ENCODE data around the gene DSTYK.
A peak's percentile ranks its signal among the peaks of the same experiment; 100 is the strongest.

The DSTYK gene

GRCh38 chr1:205211169-205211838, at the start of gene DSTYK:
DSTYK (minus strand) TSS chr1:205211702; CDS start chr1:205211535, 167 bp downstream.
- DNase-seq (ENCODE audit: low spot score) = peak; percentile 95

- DNase-seq (ENCODE audit: low spot score) = no peak
Measured at GRCh38 chr1:205259998-205260397, 48.5 kb upstream of the DSTYK start.

DNA sequence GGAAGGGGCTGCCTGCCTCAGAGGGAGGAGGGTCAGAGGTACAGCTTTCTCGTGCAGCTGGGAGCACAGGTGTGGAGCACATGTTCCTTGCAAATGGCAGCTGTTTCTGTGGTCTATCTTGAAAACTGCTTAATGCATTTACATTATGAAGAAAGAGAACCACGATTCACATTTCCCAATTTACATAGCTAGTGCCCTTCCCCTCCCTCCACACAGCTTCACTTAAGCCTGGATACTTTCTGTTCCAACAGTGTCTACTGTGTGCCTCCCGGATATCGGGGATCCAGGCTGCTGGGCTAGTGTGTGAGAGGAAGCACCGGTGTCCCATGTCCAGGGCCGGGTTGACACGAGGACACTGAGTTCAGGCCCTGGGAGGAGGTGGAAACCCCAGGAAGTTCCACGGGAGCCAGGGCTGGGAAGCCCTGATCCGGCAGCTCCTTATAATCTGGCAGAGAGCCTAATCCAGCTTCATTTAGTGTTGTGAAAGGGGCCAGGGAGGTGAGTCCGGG, 47.9 kb upstream of the DSTYK start:
- no peak for DNase-seq (ENCODE audit: low spot score)

- no peak for DNase-seq (ENCODE audit: low spot score)
Measured at GRCh38 chr1:205258719-205259118, 47.2 kb upstream of the DSTYK start.

DNA sequence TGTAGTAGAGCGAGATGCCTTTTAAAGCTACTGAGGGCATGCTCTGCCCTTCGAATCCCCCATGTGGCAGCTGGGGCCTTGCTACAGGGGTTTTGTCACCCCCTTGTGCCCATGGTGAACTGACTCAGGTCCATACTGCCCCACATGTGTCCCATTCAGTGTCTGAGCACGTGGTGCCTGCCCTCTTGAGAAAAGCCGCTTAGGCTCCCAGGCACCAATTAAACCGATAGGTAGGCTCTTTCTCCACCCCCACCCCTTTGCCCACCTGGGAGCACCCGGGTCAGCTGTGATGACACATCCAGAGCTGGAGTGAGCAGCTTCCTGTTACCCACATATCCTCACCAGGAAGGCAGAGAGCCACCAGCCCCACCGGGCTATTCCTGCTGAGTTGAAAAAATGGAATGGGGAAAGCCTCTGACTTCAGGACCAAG, 46.8 kb upstream of the DSTYK start:
- DNase-seq (ENCODE audit: low spot score) = no peak

DNA sequence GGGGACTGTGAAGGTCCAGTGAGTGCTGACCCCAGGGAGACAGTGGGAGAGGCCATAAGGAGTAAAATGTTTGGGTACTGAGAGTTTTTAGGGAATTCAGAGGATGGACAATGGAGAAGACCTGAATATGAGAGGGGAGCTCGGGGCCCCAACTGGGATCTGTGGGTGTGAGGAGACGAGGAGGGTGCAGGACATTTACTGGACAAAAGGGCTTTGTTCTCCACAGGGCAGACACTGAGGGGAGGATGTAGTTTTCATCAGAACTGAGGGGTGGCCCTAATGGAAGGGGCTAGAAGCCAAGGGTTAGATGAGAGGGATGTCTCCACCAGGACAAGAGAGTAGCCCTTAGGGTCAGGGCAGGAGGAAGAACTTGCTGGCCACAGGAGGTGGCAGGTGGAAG, 46.2 kb upstream of the DSTYK start:
- DNase-seq (ENCODE audit: low spot score) = no peak

DNA sequence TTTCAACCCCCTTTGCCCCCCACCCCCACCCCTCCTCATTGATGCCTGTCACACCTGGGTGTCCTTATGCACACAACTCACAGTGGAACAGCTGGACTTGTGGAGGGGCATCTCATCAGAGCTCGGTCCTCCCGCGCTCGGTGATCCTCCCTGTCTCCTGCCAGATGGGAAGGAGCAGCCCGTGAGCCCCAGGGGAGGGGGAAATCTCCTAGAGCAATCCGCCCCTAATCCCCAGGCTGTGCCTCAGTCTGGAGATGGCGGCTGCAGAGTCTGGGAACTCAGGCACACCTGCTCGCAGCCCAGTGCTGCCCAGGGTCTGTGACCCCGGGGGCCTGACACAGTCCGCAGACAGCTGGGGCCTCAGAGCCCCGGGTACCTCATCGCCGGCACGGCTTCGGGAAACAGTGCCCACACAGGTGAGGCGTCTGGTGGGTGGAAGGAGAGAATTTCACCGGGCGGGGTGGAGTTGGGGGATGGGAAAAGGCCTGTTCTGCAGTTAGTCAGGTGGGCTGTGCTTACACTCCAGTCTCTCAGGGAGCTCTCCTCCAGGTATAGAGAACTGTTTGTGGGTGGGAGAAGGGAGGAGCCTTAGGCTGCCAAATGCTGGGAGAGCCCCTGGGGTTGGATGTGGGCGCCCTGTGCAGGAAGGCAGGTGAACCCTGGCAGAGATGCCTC, 45.6 kb upstream of the DSTYK start:
- DNase-seq (ENCODE audit: low spot score) = no peak

DNA sequence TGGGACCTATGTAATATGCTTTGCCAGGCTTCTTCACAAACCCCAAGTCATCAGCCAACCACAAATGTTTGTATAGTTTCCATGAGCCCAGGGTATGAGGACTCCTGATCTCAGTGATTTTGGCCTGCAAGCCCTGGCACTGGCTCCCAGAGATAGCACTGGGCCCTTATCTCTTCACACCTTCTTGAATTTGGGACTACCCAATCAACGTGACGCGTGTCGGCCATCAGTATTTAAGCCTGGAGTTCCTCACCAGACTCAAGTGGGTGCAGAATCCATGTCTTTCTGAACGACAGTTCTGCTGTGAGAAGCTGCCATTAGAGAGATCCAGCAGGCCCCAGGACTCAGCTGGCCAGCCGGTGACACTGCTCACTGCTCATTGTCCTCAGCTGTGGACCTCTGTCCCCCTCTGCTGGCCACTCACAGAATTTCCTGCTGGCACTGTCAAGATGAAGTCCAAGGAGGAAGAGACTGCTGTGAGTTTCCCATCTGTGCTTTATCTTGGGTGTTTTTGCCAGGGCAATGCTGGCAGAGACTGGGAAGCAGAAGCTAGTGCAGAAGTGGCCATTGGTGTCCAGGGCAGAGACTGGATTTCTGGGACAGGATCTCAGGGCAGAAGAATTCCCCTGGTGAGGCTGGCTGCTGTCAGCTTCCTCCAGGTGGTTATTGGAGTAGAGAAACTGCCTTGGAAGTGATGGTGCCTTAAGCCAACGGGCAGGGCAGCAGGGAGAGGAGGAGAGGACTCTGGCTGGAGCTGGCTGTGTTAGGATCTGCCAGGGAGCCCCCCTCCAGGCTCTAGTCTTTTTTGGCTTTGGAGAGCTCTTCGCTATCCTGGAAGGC, 44.7 kb upstream of the DSTYK start:
- DNase-seq (ENCODE audit: low spot score) = peak; percentile 92

DNA sequence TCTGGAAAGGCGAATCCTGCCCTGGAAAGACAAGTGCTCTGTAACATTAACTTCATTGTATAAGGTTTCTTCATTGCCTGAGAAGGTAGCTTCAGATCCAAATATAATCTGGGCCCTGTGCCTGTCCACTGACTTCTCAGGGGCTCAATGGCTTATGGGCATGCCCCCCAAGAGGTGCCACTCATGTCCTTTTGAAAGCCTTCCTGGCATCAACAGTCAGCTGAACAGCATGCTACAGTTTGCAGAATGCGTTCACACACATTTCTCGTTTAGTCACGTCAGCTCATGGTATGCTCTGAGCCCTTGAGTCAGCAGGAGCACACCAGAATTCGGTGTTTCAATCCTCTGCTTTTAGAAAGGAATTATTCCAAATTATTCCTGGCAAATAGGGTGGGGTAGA, 40.1 kb upstream of the DSTYK start:
- no peak for DNase-seq (ENCODE audit: low spot score)

DNA sequence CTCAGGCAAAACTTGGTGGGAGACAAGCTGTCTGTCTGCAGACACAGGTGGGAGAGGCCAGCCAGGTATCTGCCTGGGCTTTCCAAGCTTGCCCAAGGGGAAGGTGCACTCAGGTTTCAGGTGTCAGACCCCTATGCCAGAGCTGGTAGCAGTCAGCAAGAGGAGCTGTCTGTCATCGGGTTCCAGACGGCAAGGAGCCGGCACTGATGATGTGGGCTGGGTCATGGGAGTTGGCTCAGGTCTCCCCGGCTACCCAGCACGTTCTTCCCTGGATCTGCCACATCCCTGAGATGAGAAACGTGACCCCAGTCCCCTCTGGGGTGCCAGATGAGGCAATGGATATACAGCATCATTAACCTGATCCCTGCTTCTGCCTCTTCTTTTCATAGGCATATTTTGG, 39.2 kb upstream of the DSTYK start:
- no peak for DNase-seq (ENCODE audit: low spot score)

DNA sequence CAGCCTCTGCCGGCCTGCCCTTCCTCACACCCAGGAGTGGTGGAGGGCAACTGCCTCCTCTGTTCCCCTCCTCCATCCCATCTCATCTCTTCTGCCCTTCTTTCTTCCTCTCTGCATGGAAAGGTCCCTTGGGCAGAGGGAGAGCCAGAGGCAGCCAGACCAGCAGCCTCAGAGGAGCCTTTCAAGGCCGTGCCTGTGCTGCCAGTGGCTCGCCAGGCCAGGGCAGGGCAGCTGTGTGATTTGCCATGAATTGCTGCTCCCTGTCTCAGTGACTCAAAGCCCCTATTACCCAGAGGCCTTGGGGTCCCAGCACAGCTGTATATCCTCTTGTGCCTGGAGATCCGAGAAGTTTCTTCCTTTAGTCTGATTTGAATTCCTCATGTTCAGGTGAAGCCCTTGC, 38.1 kb upstream of the DSTYK start:
- no peak for DNase-seq (ENCODE audit: low spot score)

GRCh38 chr1:205248793-205249601, 37.5 kb upstream of the DSTYK start:
- no peak for DNase-seq (ENCODE audit: low spot score)

- no peak for DNase-seq (ENCODE audit: low spot score)
Measured at GRCh38 chr1:205247130-205247921, 35.8 kb upstream of the DSTYK start.

- peak; percentile 26 for DNase-seq (ENCODE audit: low spot score)
Measured at GRCh38 chr1:205246351-205247119, 35.0 kb upstream of the DSTYK start.

DNA sequence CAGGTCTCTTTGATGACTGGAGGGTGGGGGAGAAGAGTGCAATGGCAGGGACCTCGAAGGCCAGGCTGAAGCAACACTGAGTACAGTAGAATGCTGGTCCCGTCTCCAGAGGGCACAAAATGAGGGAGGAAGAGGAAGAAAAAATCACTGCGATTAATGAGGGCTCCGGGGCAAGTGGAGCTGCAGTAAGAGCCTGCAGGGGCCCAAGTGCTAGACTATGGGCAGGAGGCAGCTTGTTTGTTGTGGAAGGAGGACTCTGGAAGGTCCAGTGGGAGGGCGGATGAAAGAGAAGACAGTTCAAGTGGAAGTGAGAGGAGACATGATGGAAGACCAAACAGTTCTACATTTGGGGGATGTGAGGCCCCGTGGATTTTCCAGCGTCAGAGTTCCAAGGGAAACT, 33.6 kb upstream of the DSTYK start:
- DNase-seq (ENCODE audit: low spot score) = peak; percentile 37

DNA sequence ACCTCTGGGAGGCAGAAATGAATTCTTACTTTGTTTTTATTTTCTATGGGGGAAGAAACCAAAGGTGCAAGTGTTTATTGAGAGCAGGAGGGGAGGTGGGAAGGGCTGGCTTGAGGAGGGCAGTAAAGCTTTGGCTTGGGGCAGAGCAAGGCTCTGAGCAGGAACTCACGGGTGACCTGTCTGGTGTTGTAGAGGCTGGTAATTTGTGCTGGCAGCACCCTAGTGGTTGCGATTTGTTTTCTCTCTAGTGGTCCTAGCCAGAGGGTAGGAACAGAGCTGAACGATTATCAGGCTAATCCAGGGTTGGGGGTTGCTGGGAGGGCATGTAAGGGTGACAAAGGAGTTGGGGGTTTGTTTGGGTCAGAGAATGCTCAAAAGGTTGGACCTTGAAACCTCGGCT, 32.9 kb upstream of the DSTYK start:
- DNase-seq (ENCODE audit: low spot score) = no peak

DNA sequence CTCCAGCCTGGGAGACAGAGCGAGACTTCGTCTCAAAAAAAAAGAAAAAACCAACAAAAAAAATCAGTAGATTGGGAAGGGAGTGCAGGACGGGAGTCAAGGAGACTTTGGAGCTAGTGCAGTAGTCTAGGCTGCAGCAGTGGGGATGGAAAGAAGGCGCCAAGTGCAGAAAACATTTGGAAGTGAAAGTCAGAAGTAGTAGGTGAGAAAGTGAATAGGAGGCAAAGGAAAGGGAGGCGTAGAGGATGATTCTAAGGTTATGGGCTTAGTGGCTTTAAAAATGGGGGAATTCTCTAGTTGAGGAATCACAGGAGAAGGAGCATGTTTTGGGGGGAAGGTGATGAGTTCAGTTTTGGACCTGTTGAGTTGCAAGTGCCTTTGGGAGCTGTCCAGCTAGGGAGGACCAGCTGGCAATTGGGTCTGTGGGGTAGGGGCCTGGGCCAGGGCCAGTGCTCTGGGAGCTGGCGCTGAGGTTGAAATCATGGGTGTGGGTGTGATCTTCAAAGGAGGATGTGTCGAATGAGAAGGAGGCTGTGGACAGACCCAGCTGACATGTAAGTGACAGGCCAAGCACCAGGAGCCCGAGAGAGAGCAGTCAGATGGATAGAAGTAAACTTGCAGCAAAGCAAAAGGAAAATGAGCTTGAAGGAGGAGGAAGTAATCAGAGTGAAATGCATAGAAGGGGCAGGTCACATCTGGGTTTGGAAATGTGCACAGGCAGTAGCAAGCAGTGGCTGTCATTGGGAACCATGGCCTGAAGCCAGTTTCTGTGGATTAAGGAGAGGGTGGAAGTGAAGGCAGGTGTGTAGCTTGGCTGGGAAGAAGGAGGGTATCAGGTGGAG, 32.1 kb upstream of the DSTYK start:
- no peak for DNase-seq (ENCODE audit: low spot score)

GRCh38 chr1:205241366-205242030, 30.0 kb upstream of the DSTYK start:
- no peak for DNase-seq (ENCODE audit: low spot score)

- no peak for DNase-seq (ENCODE audit: low spot score)
Measured at GRCh38 chr1:205240569-205240968, 29.1 kb upstream of the DSTYK start.

Measured in left forelimb (tissue), 1 donor.